HepG2 (cell line): ENCODE results near the gene RASL12. TPM values are rescaled to one million over a fixed set of nuclear protein-coding genes. Genes with fewer than 3 reads are reported as not detected.
A peak's percentile ranks its signal among the peaks of the same experiment; 100 is the strongest.

ENCODE experiments used
- ATRX ChIP-seq: sonication (generic); formaldehyde crosslinking; IDR thresholded peaks from 2 replicates; pipeline ENCODE4 v1.4.0; 2020; ENCODE audit warnings: missing genetic modification reagents, borderline replicate concordance
- BRD4 ChIP-seq: sonication (generic); formaldehyde crosslinking; IDR thresholded peaks from 2 replicates; pipeline ENCODE4 v1.4.0; 2020; ENCODE audit warnings: missing genetic modification reagents
- CHCHD3 ChIP-seq: sonication (generic); formaldehyde crosslinking; IDR thresholded peaks from 2 replicates; pipeline ENCODE4 v1.8.0; 2022; ENCODE audit warnings: mild to moderate bottlenecking, missing genetic modification reagents, moderate library complexity
- EHMT2 ChIP-seq: fragments of 200-600 bp; sonication (generic); IDR thresholded peaks from 2 replicates; pipeline ENCODE4 v1.7.0; 2017; ENCODE audit warnings: antibody characterized with exemption, low read depth, low read length, borderline replicate concordance
- GATAD1 ChIP-seq: IDR thresholded peaks from 2 replicates; pipeline ENCODE4 v1.6.1; 2016; ENCODE audit warnings: missing genetic modification reagents, missing compliant biosample characterization
- GMEB2 ChIP-seq: IDR thresholded peaks from 2 replicates; pipeline ENCODE4 v1.6.1; 2016; ENCODE audit warnings: missing biosample characterization, missing genetic modification reagents, low read depth
- GPN1 ChIP-seq: sonication (generic); formaldehyde crosslinking; IDR thresholded peaks from 2 replicates; pipeline ENCODE4 v1.5.1; 2020; ENCODE audit warnings: missing genetic modification reagents, borderline replicate concordance
- HMG20A ChIP-seq: IDR thresholded peaks from 2 replicates; pipeline ENCODE4 v1.6.1; 2016; ENCODE audit warnings: borderline replicate concordance
- HNRNPK ChIP-seq: fragments of 200-400 bp; formaldehyde crosslinking; IDR thresholded peaks from 2 replicates; pipeline ENCODE4 v1.6.1; 2018; ENCODE audit warnings: low read length, low read depth, moderate library complexity, mild to moderate bottlenecking; ENCODE audit not compliant: poor library complexity, severe bottlenecking
- KAT7 ChIP-seq: IDR thresholded peaks from 2 replicates; pipeline ENCODE4 v1.6.1; 2018; ENCODE audit warnings: borderline replicate concordance, missing compliant biosample characterization
- MAZ ChIP-seq, 2 experiments: sonication (generic) in 1 of 2; formaldehyde crosslinking in 1 of 2; IDR thresholded peaks; 2 replicates each; pipeline versions ENCODE4 v1.5.0 to v1.6.1; 2012 to 2020; ENCODE audit warnings: low read depth in 2 of 2, mild to moderate bottlenecking in 2 of 2, borderline replicate concordance in 1 of 2, improper control_type of control experiment in 1 of 2, low read length in 1 of 2, missing genetic modification reagents in 1 of 2, moderate library complexity in 1 of 2
- MEIS2 ChIP-seq: sonication (generic); formaldehyde crosslinking; IDR thresholded peaks from 2 replicates; pipeline ENCODE4 v1.9.0; 2021; ENCODE audit warnings: mild to moderate bottlenecking, missing genetic modification reagents
- MYC ChIP-seq: sonication (generic); formaldehyde crosslinking; IDR thresholded peaks from 2 replicates; pipeline ENCODE4 v1.9.0; 2021; ENCODE audit warnings: missing genetic modification reagents, borderline replicate concordance
- NAIF1 ChIP-seq: sonication (generic); formaldehyde crosslinking; IDR thresholded peaks from 2 replicates; pipeline ENCODE4 v1.5.0; 2020; ENCODE audit warnings: mild to moderate bottlenecking, missing genetic modification reagents, borderline replicate concordance
- POLR2AphosphoS5 ChIP-seq: IDR thresholded peaks from 2 replicates; pipeline ENCODE4 v1.6.1; 2012; ENCODE audit warnings: low read depth, low read length
- SAP130 ChIP-seq: IDR thresholded peaks from 2 replicates; pipeline ENCODE4 v1.6.1; 2016; ENCODE audit warnings: low read depth
- SMC3 ChIP-seq: IDR thresholded peaks from 2 replicates; pipeline ENCODE4 v1.6.1; 2011; ENCODE audit warnings: low read length, improper control_type of control experiment
- SNAI1 ChIP-seq: sonication (generic); formaldehyde crosslinking; IDR thresholded peaks from 2 replicates; pipeline ENCODE4 v1.5.0; 2020; ENCODE audit warnings: mild to moderate bottlenecking, missing genetic modification reagents, borderline replicate concordance
- STAT5B ChIP-seq: sonication (generic); formaldehyde crosslinking; IDR thresholded peaks from 2 replicates; pipeline ENCODE4 v1.4.0; 2020; ENCODE audit warnings: missing genetic modification reagents
- ZBTB4 ChIP-seq: sonication (generic); formaldehyde crosslinking; IDR thresholded peaks from 2 replicates; pipeline ENCODE4 v1.4.0; 2020; ENCODE audit warnings: missing genetic modification reagents, mild to moderate bottlenecking, borderline replicate concordance
- ZFAT ChIP-seq: sonication (generic); formaldehyde crosslinking; conservative IDR thresholded peaks from 2 replicates; pipeline ENCODE4 v1.8.1; 2023; ENCODE audit warnings: missing genetic modification reagents, inconsistent platforms
- ZNF10 ChIP-seq: sonication (generic); formaldehyde crosslinking; IDR thresholded peaks from 2 replicates; pipeline ENCODE4 v1.4.0; 2020; ENCODE audit warnings: mild to moderate bottlenecking, low read depth, missing genetic modification reagents, borderline replicate concordance
- ZNF563 ChIP-seq: sonication (generic); formaldehyde crosslinking; IDR thresholded peaks from 2 replicates; pipeline ENCODE4 v1.8.0; 2022; ENCODE audit warnings: mild to moderate bottlenecking, moderate library complexity, missing genetic modification reagents
- ZNF784 ChIP-seq: sonication (generic); formaldehyde crosslinking; IDR thresholded peaks from 2 replicates; pipeline ENCODE4 v1.5.1; 2020; ENCODE audit warnings: missing genetic modification reagents, mild to moderate bottlenecking, borderline replicate concordance
- ZSCAN20 ChIP-seq: sonication (generic); formaldehyde crosslinking; IDR thresholded peaks from 2 replicates; pipeline ENCODE4 v1.4.0; 2020; ENCODE audit warnings: missing genetic modification reagents, mild to moderate bottlenecking, borderline replicate concordance
- polyA plus RNA-seq, 8 experiments: library from polyadenylated mRNA; depleted of rRNA in 3 of 8; stranded (reverse) in 7 of 8; unstranded in 1 of 8; fragments of >200 nt; fragmentation: Illumina TruSeq in 4 of 8; extraction: Trizol in 4 of 8; gene quantifications; 2 replicates each; pipeline versions ENCODE4 v1.2.1 to v1.2.3, GENCODE V29; 2011 to 2016; ENCODE audit warnings: low read depth in 4 of 8, missing spikeins in 1 of 8, mixed read lengths in 1 of 8; ENCODE audit not compliant: insufficient read depth in 1 of 8
- total RNA-seq, 5 experiments: library from RNA; depleted of rRNA; stranded (reverse); fragments of >200 nt; fragmentation: Illumina TruSeq; extraction: Trizol; gene quantifications; 2 replicates each; pipeline ENCODE4 v1.2.3, GENCODE V29; 2016; ENCODE audit warnings: low read depth in 1 of 5

RASL12 gene
- total and polyA plus RNA-seq, 2 of the 13 experiments (the other 11 are each of a cell fraction or from before 2014, with no cell fraction given): 0.16 to 0.55 TPM

- no peak for TF ChIP-seq GMEB2 (CRISPR knock-in tag)
- peak; percentile 74 for TF ChIP-seq HMG20A
- no peak for TF ChIP-seq ZNF563 (CRISPR knock-in tag)
- peak; percentile 45; the same call in 1 of the 2 replicates for TF ChIP-seq GATAD1
- TF ChIP-seq CHCHD3: no peak
- TF ChIP-seq MYC (CRISPR knock-in tag): peak; percentile 49; the same call in 1 of the 2 replicates
- TF ChIP-seq ZNF10 (CRISPR knock-in tag): no peak
- no peak for TF ChIP-seq STAT5B (CRISPR knock-in tag)
- no peak for TF ChIP-seq ZSCAN20
- TF ChIP-seq GPN1 (CRISPR knock-in tag): no peak
- TF ChIP-seq ATRX (CRISPR knock-in tag): no peak
- peak; percentile 25 for TF ChIP-seq SMC3
- 0 out of 2 replicates have a peak, but pooled peaks have one; percentile 53 for TF ChIP-seq MAZ (IDR thresholded peaks at IDR 0.05; ENCODE audit: borderline replicate concordance, low read depth, low read length)
- 0 out of 2 replicates have a peak, but pooled peaks have one; percentile 44 for TF ChIP-seq MAZ (CRISPR knock-in tag; IDR thresholded peaks at IDR 0.05; ENCODE audit: low read depth)
- no peak for TF ChIP-seq ZBTB4 (CRISPR knock-in tag)
- TF ChIP-seq KAT7 (CRISPR knock-in tag): no peak
- peak; percentile 33; the same call in 1 of the 2 replicates for TF ChIP-seq MEIS2 (CRISPR knock-in tag)
- TF ChIP-seq ZNF784 (CRISPR knock-in tag): no peak
- TF ChIP-seq POLR2AphosphoS5: no peak
- TF ChIP-seq BRD4 (CRISPR knock-in tag): no peak
- TF ChIP-seq ZFAT: no peak
- peak; percentile 94 for TF ChIP-seq SAP130
- peak; percentile 74; the same call in 1 of the 2 replicates for TF ChIP-seq EHMT2
- no peak for TF ChIP-seq SNAI1 (CRISPR knock-in tag)
- TF ChIP-seq NAIF1: no peak
- TF ChIP-seq HNRNPK: no peak
These were observed 10.8 kb downstream of the RASL12 start (continued) for GRCh38 chr15:65056868-65057548.
